PC-9 (cell line): ENCODE measurements around the gene ATP1A1. TPM values are rescaled to one million over a fixed set of nuclear protein-coding genes. Genes with fewer than 3 reads are reported as not detected.

ENCODE experiments used
- BruUV-seq: library from RNA; stranded (reverse); fragments of 400-500 nt; replicated peaks from 2 replicates; lab custom pipeline; 2021; lab: Mats Ljungman, UMichigan
- CTCF ChIA-PET: fragments of 300-600 bp; sonication (Branson Sonifier 250); formaldehyde crosslinking; loops from one replicate; lab custom pipeline; 2022; ENCODE audit warnings: antibody characterized with exemption; lab: Charles Lee
- POLR2A ChIA-PET: fragments of 300-600 bp; sonication (Branson Sonifier 250); formaldehyde crosslinking; loops from one replicate; lab custom pipeline; 2022; ENCODE audit warnings: antibody characterized with exemption; ENCODE audit not compliant: unreplicated experiment; lab: Charles Lee
- DNase-seq, 2 experiments: peaks; one replicate each; pipeline versions ENCODE4 v3.0.0 to v3.0.0-alpha.2; 2015 to 2022; ENCODE audit warnings: mixed read lengths in 1 of 2
- H2AFZ ChIP-seq: fragments of 200-600 bp; sonication (generic); 2 replicates; pipeline ENCODE4 v1.8.1; 2017; ENCODE audit warnings: antibody characterized with exemption
- H3F3A ChIP-seq: fragments of 200-600 bp; sonication (generic); 2 replicates; pipeline ENCODE4 v1.8.1; 2017; ENCODE audit warnings: antibody characterized with exemption, mild to moderate bottlenecking, low read depth; ENCODE audit not compliant: insufficient read depth
- H3K27ac ChIP-seq: fragments of 200-600 bp; sonication (generic); 2 replicates; pipeline ENCODE4 v1.6.1; 2016; ENCODE audit warnings: mixed run types
- H3K27me3 ChIP-seq: fragments of 200-600 bp; sonication (generic); 2 replicates; pipeline ENCODE4 v1.6.1; 2016; ENCODE audit warnings: low read depth, mixed run types; ENCODE audit not compliant: insufficient read depth
- H3K36me3 ChIP-seq: fragments of 200-600 bp; sonication (generic); 2 replicates; pipeline ENCODE4 v1.6.1; 2016; ENCODE audit warnings: low read depth, mixed run types
- H3K4me1 ChIP-seq: fragments of 200-600 bp; sonication (generic); replicated peaks from 2 replicates; pipeline ENCODE4 v1.6.1; 2016; ENCODE audit warnings: mixed run types; ENCODE audit not compliant: insufficient read depth
- H3K4me2 ChIP-seq: fragments of 200-600 bp; sonication (generic); 2 replicates; pipeline ENCODE4 v1.6.1; 2017; ENCODE audit warnings: mixed run types
- H3K4me3 ChIP-seq: fragments of 200-600 bp; sonication (generic); 2 replicates; pipeline ENCODE4 v1.6.1; 2016; ENCODE audit warnings: mixed run types
- H3K79me2 ChIP-seq: fragments of 200-600 bp; sonication (generic); 2 replicates; pipeline ENCODE4 v1.6.1; 2017; ENCODE audit warnings: low read depth, mixed run types
- H3K9me2 ChIP-seq: fragments of 200-600 bp; sonication (generic); 2 replicates; pipeline ENCODE4 v1.8.1; 2017; ENCODE audit warnings: mild to moderate bottlenecking; ENCODE audit not compliant: insufficient read depth
- H3K9me3 ChIP-seq: fragments of 200-600 bp; sonication (generic); 2 replicates; pipeline ENCODE4 v1.8.1; 2016; ENCODE audit warnings: low read depth; ENCODE audit not compliant: insufficient read depth
- H4K20me1 ChIP-seq: fragments of 200-600 bp; sonication (generic); 2 replicates; pipeline ENCODE4 v1.8.1; 2017; ENCODE audit not compliant: insufficient read depth
- CTCF ChIP-seq: fragments of 200-600 bp; sonication (generic); conservative IDR thresholded peaks from 2 replicates; pipeline ENCODE4 v1.6.1; 2017; ENCODE audit warnings: mixed run types, antibody characterized with exemption, mild to moderate bottlenecking, moderate library complexity
- EZH2 ChIP-seq: fragments of 200-600 bp; sonication (generic); IDR thresholded peaks from 2 replicates; pipeline ENCODE4 v1.8.0; 2017; ENCODE audit warnings: antibody characterized with exemption, low read depth
- intact Hi-C: fragments of 100-400 bp; cut with micrococcal nuclease; formaldehyde crosslinking; loops from one replicate; pipeline ENCODE4 v1.10.0; 2022; ENCODE audit not compliant: unreplicated experiment
- total RNA-seq: library from RNA; stranded (reverse); gene quantifications from 2 replicates; pipeline ENCODE4 v1.2.3, GENCODE V29; 2021

ATP1A1 gene
- total RNA-seq, 1 experiment from 2014 or later: 399 TPM

GRCh38 chr1:116360429-116361173, 12.4 kb upstream of the ATP1A1 start:
- CTCF ChIA-PET: interaction anchor here (0.6 kb wide), 1 partner anchor 93 kb away, joined by 11 read pairs; no protein-coding TSS in a partner anchor
- BruUV-seq: no TSS peak
- Histone ChIP-seq H3K4me2 (peak overlapping the region; percentile 32), H3K79me2 (no peaks in the 10 kb centered on the region), H3K36me3 (no peaks in the 10 kb centered on the region), H3K9me2 (no peaks in the 10 kb centered on the region), H3K27me3 (no peaks in the 10 kb centered on the region), H2AFZ (no peak overlapping the region), H3K4me1 (peaks cover 56% of the 10 kb centered on the region), H3K27ac (peak overlapping the region; percentile 24), H3F3A (peaks cover 28% of the 10 kb centered on the region), H3K9me3 (no peaks in the 10 kb centered on the region; the same call in 1 of the 2 replicates), H3K4me3 (no peak overlapping the region), H4K20me1 (no peaks in the 10 kb centered on the region)
- POLR2A ChIA-PET: interaction anchor here (0.7 kb wide), 2 partner anchors 12 to 15 kb away, joined by 8 to 10 read pairs; no protein-coding TSS in a partner anchor
- TF ChIP-seq CTCF (peak; percentile 65), EZH2 (no peak)
- DNase-seq: peak in 1 of 2 experiments; percentile 65
- intact Hi-C loops: no loop called here

- no peak overlapping the region for H3K4me3 ChIP-seq
- ChIA-PET CTCF (no interaction called here), POLR2A (no interaction called here)
- H3K9me3 ChIP-seq: no peaks in the 10 kb centered on the region; the same call in 1 of the 2 replicates
- H3K4me2 ChIP-seq: no peak overlapping the region
- H2AFZ ChIP-seq: no peak overlapping the region; the same call in 1 of the 2 replicates
- no peak for DNase-seq
- no peak for TF ChIP-seq CTCF
- no peak for TF ChIP-seq EZH2
- H3K27ac ChIP-seq: no peak overlapping the region; the same call in 1 of the 2 replicates
- peaks cover 28% of the 10 kb centered on the region for H3F3A ChIP-seq
- BruUV-seq: no TSS peak
- H3K9me2 ChIP-seq: no peaks in the 10 kb centered on the region
- no peaks in the 10 kb centered on the region for H4K20me1 ChIP-seq
- intact Hi-C loops: no loop called here
- no peaks in the 10 kb centered on the region for H3K79me2 ChIP-seq
- H3K36me3 ChIP-seq: no peaks in the 10 kb centered on the region
- H3K4me1 ChIP-seq: peaks cover 51% of the 10 kb centered on the region
- no peaks in the 10 kb centered on the region for H3K27me3 ChIP-seq
Observed at GRCh38 chr1:116361648-116362047, 11.4 kb upstream of the ATP1A1 start.

GRCh38 chr1:116362050-116362449, 11.0 kb upstream of the ATP1A1 start:
- H3F3A ChIP-seq: peaks cover 28% of the 10 kb centered on the region
- TF ChIP-seq EZH2 (no peak), CTCF (no peak)
- no TSS peak for BruUV-seq
- H3K79me2 ChIP-seq: no peaks in the 10 kb centered on the region
- H3K9me3 ChIP-seq: no peaks in the 10 kb centered on the region; the same call in 1 of the 2 replicates
- CTCF ChIA-PET: no interaction called here
- H3K4me1 ChIP-seq: peaks cover 47% of the 10 kb centered on the region
- H3K27me3 ChIP-seq: no peaks in the 10 kb centered on the region
- H3K27ac ChIP-seq: no peak overlapping the region
- no peaks in the 10 kb centered on the region for H3K9me2 ChIP-seq
- H3K36me3 ChIP-seq: no peaks in the 10 kb centered on the region
- H3K4me3 ChIP-seq: no peak overlapping the region
- POLR2A ChIA-PET: no interaction called here
- intact Hi-C loops: no loop called here
- H2AFZ ChIP-seq: no peak overlapping the region
- H4K20me1 ChIP-seq: no peaks in the 10 kb centered on the region
- no peak for DNase-seq
- no peak overlapping the region for H3K4me2 ChIP-seq
